HepG2 (cell line): ENCODE measurements around the gene P4HTM. TPM values are rescaled to one million over a fixed set of nuclear protein-coding genes. Genes with fewer than 3 reads are reported as not detected.

ENCODE experiments used
- FOXK1 ChIP-seq: sonication (generic); formaldehyde crosslinking; IDR thresholded peaks from 2 replicates; pipeline ENCODE4 v1.4.0; 2020; ENCODE audit warnings: low read depth, missing genetic modification reagents, borderline replicate concordance
- GATAD2A ChIP-seq: IDR thresholded peaks from 2 replicates; pipeline ENCODE4 v1.6.1; 2016
- MAFG ChIP-seq: sonication (generic); formaldehyde crosslinking; IDR thresholded peaks from 2 replicates; pipeline ENCODE4 v1.5.1; 2020; ENCODE audit warnings: mild to moderate bottlenecking, missing genetic modification reagents
- ZNF205 ChIP-seq: IDR thresholded peaks from 2 replicates; pipeline ENCODE4 v1.6.1; 2018; ENCODE audit warnings: missing biosample characterization, missing genetic modification reagents
- ZNF775 ChIP-seq: sonication (generic); formaldehyde crosslinking; IDR thresholded peaks from 2 replicates; pipeline ENCODE4 v1.4.0; 2020; ENCODE audit warnings: missing genetic modification reagents, mild to moderate bottlenecking, moderate library complexity, borderline replicate concordance
- ZNF782 ChIP-seq: sonication (generic); formaldehyde crosslinking; IDR thresholded peaks from 2 replicates; pipeline ENCODE4 v1.4.0; 2020; ENCODE audit warnings: missing genetic modification reagents, mild to moderate bottlenecking, borderline replicate concordance
- polyA plus RNA-seq, 8 experiments: library from polyadenylated mRNA; depleted of rRNA in 3 of 8; stranded (reverse) in 7 of 8; unstranded in 1 of 8; fragments of >200 nt; fragmentation: Illumina TruSeq in 4 of 8; extraction: Trizol in 4 of 8; gene quantifications; 2 replicates each; pipeline versions ENCODE4 v1.2.1 to v1.2.3, GENCODE V29; 2011 to 2016; ENCODE audit warnings: low read depth in 4 of 8, missing spikeins in 1 of 8, mixed read lengths in 1 of 8; ENCODE audit not compliant: insufficient read depth in 1 of 8
- total RNA-seq, 5 experiments: library from RNA; depleted of rRNA; stranded (reverse); fragments of >200 nt; fragmentation: Illumina TruSeq; extraction: Trizol; gene quantifications; 2 replicates each; pipeline ENCODE4 v1.2.3, GENCODE V29; 2016; ENCODE audit warnings: low read depth in 1 of 5
- TF ChIP-seq, protein P1 (sequence below): sonication (generic); formaldehyde crosslinking; IDR thresholded peaks from 2 replicates; pipeline ENCODE4 v1.8.1; 2023; ENCODE audit warnings: missing genetic modification reagents, inconsistent platforms, borderline replicate concordance
- TF ChIP-seq, protein P2 (sequence below): sonication (generic); formaldehyde crosslinking; IDR thresholded peaks from 2 replicates; pipeline ENCODE4 v1.9.0; 2022; ENCODE audit warnings: low read depth, missing genetic modification reagents
- TF ChIP-seq, protein P3 (sequence below): sonication (generic); formaldehyde crosslinking; IDR thresholded peaks from 2 replicates; pipeline ENCODE4 v1.9.0; 2021; ENCODE audit warnings: mild to moderate bottlenecking, missing genetic modification reagents
- TF ChIP-seq, protein P4 (sequence below): sonication (generic); formaldehyde crosslinking; IDR thresholded peaks from 2 replicates; pipeline ENCODE4 v1.4.0; 2020; ENCODE audit warnings: missing genetic modification reagents, borderline replicate concordance
- TF ChIP-seq, protein P5 (sequence below): sonication (generic); formaldehyde crosslinking; IDR thresholded peaks from 2 replicates; pipeline ENCODE4 v1.8.0; 2022; ENCODE audit warnings: mild to moderate bottlenecking, missing genetic modification reagents, borderline replicate concordance

The P4HTM gene
- total and polyA plus RNA-seq, 2 of the 13 experiments (the other 11 are each of a cell fraction or from before 2014, with no cell fraction given): 0.01 TPM; not detected in 1

DNA sequence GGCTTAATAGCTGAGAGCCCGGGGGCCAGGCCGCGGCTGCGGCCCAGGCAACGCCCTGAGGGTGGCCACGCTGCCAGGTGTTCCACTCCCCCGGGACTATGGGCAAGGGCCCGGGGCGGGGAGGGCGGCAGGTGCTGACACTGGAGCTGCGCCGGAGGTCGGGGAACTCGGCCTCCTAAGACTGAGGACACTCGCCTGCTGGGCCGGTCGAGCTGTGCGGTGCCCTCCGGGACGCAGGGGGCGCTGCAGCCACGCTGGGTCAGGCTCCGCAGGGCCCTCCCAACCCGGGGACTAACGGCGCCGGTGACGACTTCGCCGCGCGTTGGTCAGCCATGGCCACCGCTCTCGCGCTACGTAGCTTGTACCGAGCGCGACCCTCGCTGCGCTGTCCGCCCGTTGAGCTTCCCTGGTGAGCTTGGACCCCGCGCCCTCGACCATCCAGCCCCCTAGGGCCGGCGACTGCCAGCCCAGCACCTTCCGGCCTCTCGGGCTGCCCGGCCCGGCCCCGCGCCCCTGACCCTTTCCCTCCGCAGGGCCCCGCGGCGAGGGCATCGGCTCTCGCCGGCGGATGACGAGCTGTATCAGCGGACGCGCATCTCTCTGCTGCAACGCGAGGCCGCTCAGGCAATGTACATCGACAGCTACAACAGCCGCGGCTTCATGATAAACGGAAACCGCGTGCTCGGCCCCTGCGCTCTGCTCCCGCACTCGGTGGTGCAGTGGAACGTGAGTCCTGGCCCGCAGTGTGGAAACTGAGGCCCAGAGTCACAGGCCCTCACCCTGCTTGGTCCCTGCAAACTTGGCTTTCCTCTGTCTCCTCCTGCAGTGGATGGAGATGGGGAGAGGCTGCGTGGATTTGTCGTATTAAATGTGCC is 32.0 kb downstream of the P4HTM start, which contains the start of gene NDUFAF3 (continued):
- TF ChIP-seq MAFG (CRISPR knock-in tag): no peak
- TF ChIP-seq ZNF782: no peak; the same call in 1 of the 2 replicates
- 0 out of 2 replicates have a peak, but pooled peaks have one; percentile 30 for TF ChIP-seq GATAD2A (CRISPR knock-in tag)
- TF ChIP-seq ZNF205 (CRISPR knock-in tag): peak; percentile 65; the same call in 1 of the 2 replicates
- TF ChIP-seq, protein P1, sequence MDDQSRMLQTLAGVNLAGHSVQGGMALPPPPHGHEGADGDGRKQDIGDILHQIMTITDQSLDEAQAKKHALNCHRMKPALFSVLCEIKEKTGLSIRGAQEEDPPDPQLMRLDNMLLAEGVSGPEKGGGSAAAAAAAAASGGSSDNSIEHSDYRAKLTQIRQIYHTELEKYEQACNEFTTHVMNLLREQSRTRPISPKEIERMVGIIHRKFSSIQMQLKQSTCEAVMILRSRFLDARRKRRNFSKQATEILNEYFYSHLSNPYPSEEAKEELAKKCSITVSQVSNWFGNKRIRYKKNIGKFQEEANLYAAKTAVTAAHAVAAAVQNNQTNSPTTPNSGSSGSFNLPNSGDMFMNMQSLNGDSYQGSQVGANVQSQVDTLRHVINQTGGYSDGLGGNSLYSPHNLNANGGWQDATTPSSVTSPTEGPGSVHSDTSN (CRISPR knock-in tag): 0 out of 2 replicates have a peak, but pooled peaks have one; percentile 11
- TF ChIP-seq, protein P2, sequence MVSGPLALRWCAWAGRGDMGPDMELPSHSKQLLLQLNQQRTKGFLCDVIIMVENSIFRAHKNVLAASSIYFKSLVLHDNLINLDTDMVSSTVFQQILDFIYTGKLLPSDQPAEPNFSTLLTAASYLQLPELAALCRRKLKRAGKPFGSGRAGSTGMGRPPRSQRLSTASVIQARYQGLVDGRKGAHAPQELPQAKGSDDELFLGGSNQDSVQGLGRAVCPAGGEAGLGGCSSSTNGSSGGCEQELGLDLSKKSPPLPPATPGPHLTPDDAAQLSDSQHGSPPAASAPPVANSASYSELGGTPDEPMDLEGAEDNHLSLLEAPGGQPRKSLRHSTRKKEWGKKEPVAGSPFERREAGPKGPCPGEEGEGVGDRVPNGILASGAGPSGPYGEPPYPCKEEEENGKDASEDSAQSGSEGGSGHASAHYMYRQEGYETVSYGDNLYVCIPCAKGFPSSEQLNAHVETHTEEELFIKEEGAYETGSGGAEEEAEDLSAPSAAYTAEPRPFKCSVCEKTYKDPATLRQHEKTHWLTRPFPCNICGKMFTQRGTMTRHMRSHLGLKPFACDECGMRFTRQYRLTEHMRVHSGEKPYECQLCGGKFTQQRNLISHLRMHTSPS (CRISPR knock-in tag): 0 out of 2 replicates have a peak, but pooled peaks have one; percentile 31
- TF ChIP-seq, protein P3, sequence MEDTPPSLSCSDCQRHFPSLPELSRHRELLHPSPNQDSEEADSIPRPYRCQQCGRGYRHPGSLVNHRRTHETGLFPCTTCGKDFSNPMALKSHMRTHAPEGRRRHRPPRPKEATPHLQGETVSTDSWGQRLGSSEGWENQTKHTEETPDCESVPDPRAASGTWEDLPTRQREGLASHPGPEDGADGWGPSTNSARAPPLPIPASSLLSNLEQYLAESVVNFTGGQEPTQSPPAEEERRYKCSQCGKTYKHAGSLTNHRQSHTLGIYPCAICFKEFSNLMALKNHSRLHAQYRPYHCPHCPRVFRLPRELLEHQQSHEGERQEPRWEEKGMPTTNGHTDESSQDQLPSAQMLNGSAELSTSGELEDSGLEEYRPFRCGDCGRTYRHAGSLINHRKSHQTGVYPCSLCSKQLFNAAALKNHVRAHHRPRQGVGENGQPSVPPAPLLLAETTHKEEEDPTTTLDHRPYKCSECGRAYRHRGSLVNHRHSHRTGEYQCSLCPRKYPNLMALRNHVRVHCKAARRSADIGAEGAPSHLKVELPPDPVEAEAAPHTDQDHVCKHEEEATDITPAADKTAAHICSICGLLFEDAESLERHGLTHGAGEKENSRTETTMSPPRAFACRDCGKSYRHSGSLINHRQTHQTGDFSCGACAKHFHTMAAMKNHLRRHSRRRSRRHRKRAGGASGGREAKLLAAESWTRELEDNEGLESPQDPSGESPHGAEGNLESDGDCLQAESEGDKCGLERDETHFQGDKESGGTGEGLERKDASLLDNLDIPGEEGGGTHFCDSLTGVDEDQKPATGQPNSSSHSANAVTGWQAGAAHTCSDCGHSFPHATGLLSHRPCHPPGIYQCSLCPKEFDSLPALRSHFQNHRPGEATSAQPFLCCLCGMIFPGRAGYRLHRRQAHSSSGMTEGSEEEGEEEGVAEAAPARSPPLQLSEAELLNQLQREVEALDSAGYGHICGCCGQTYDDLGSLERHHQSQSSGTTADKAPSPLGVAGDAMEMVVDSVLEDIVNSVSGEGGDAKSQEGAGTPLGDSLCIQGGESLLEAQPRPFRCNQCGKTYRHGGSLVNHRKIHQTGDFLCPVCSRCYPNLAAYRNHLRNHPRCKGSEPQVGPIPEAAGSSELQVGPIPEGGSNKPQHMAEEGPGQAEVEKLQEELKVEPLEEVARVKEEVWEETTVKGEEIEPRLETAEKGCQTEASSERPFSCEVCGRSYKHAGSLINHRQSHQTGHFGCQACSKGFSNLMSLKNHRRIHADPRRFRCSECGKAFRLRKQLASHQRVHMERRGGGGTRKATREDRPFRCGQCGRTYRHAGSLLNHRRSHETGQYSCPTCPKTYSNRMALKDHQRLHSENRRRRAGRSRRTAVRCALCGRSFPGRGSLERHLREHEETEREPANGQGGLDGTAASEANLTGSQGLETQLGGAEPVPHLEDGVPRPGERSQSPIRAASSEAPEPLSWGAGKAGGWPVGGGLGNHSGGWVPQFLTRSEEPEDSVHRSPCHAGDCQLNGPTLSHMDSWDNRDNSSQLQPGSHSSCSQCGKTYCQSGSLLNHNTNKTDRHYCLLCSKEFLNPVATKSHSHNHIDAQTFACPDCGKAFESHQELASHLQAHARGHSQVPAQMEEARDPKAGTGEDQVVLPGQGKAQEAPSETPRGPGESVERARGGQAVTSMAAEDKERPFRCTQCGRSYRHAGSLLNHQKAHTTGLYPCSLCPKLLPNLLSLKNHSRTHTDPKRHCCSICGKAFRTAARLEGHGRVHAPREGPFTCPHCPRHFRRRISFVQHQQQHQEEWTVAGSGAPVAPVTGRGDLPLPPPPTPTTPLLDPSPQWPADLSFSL (CRISPR knock-in tag): no peak
- TF ChIP-seq, protein P4, sequence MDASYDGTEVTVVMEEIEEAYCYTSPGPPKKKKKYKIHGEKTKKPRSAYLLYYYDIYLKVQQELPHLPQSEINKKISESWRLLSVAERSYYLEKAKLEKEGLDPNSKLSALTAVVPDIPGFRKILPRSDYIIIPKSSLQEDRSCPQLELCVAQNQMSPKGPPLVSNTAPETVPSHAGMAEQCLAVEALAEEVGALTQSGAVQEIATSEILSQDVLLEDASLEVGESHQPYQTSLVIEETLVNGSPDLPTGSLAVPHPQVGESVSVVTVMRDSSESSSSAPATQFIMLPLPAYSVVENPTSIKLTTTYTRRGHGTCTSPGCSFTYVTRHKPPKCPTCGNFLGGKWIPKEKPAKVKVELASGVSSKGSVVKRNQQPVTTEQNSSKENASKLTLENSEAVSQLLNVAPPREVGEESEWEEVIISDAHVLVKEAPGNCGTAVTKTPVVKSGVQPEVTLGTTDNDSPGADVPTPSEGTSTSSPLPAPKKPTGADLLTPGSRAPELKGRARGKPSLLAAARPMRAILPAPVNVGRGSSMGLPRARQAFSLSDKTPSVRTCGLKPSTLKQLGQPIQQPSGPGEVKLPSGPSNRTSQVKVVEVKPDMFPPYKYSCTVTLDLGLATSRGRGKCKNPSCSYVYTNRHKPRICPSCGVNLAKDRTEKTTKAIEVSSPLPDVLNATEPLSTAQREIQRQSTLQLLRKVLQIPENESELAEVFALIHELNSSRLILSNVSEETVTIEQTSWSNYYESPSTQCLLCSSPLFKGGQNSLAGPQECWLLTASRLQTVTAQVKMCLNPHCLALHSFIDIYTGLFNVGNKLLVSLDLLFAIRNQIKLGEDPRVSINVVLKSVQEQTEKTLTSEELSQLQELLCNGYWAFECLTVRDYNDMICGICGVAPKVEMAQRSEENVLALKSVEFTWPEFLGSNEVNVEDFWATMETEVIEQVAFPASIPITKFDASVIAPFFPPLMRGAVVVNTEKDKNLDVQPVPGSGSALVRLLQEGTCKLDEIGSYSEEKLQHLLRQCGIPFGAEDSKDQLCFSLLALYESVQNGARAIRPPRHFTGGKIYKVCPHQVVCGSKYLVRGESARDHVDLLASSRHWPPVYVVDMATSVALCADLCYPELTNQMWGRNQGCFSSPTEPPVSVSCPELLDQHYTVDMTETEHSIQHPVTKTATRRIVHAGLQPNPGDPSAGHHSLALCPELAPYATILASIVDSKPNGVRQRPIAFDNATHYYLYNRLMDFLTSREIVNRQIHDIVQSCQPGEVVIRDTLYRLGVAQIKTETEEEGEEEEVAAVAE (CRISPR knock-in tag): no peak; the same call in 1 of the 2 replicates
- no peak for TF ChIP-seq ZNF775 (CRISPR knock-in tag)
- TF ChIP-seq, protein P5, sequence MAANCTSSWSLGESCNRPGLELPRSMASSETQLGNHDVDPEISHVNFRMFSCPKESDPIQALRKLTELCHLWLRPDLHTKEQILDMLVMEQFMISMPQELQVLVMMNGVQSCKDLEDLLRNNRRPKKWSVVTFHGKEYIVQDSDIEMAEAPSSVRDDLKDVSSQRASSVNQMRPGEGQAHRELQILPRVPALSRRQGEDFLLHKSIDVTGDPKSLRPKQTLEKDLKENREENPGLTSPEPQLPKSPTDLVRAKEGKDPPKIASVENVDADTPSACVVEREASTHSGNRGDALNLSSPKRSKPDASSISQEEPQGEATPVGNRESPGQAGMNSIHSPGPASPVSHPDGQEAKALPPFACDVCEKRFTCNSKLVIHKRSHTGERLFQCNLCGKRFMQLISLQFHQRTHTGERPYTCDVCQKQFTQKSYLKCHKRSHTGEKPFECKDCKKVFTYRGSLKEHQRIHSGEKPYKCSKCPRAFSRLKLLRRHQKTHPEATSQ: peak; percentile 81; the same call in 1 of the 2 replicates
- TF ChIP-seq FOXK1 (CRISPR knock-in tag): no peak
